Measurements from ENCODE around the gene ALDH2.
"Not testable (repeated sequence)": the region's sequence is repeated elsewhere in the genome, so short reads cannot be mapped to it uniquely, and the experiment has no call there.

Gene ALDH2

DNA sequence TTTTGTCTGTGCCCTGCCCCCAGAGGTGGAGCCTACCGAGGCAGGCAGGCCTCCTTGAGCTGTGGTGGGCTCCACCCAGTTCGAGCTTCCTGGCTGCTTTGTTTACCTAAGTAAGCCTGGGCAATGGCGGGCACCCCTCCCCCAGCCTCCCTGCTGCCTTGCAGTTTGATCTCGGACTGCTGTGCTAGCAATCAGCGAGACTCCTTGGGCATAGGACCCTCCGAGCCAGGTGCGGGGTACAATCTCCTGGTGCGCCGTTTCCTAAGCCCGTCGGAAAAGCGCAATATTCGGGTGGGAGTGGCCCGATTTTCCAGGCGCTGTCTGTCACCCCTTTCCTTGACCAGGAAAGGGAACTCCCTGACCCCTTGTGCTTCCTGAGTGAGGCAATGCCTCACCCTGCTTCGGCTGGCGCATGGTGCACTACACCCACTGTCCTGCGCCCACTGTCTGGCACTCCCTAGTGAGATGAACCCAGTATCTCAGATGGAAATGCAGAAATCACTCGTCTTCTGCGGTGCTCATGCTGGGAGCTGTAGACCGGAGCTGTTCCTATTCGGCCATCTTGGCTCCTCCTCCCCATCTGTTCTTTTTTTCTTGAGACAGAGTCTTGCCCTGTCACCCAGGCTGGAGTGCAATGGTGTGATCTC is 68.1 kb downstream of the ALDH2 start:
- peaks cover 15% of the 10 kb centered on the region for H3K36me3 ChIP-seq (ENCODE audit: insufficient read depth, low read length)
- not testable (repeated sequence) for H3F3A ChIP-seq (ENCODE audit: insufficient read depth, low read length); H2AFZ ChIP-seq (ENCODE audit: low read length); H3K27ac ChIP-seq (ENCODE audit: low read depth, low read length, poor library complexity, severe bottlenecking); H3K9me2 ChIP-seq (ENCODE audit: low read depth, low read length); H4K20me1 ChIP-seq (ENCODE audit: insufficient read depth, low read length); H3K9ac ChIP-seq (ENCODE audit: low read length); H3K4me3 ChIP-seq (ENCODE audit: low read depth, low read length, poor library complexity, severe bottlenecking); H3K79me2 ChIP-seq (ENCODE audit: insufficient read depth, low read length); H3K27me3 ChIP-seq (ENCODE audit: insufficient read depth, low read length); H3K4me1 ChIP-seq (ENCODE audit: insufficient read depth, low read length, severe bottlenecking); H3K4me2 ChIP-seq (ENCODE audit: low read length); H3K9me3 ChIP-seq (ENCODE audit: low read length)

- H3K36me3 ChIP-seq (ENCODE audit: insufficient read depth, low read length) = peaks cover 23% of the 10 kb centered on the region
- not testable (repeated sequence) for H3K9me2 ChIP-seq (ENCODE audit: low read depth, low read length); H4K20me1 ChIP-seq (ENCODE audit: insufficient read depth, low read length); H3K9me3 ChIP-seq (ENCODE audit: low read length); H3K27ac ChIP-seq (ENCODE audit: low read depth, low read length, poor library complexity, severe bottlenecking); H3K4me2 ChIP-seq (ENCODE audit: low read length); H2AFZ ChIP-seq (ENCODE audit: low read length); H3K4me3 ChIP-seq (ENCODE audit: low read depth, low read length, poor library complexity, severe bottlenecking); H3K9ac ChIP-seq (ENCODE audit: low read length); H3F3A ChIP-seq (ENCODE audit: insufficient read depth, low read length); H3K79me2 ChIP-seq (ENCODE audit: insufficient read depth, low read length); H3K27me3 ChIP-seq (ENCODE audit: insufficient read depth, low read length)
- peaks cover 10% of the 10 kb centered on the region for H3K4me1 ChIP-seq (ENCODE audit: insufficient read depth, low read length, severe bottlenecking)
Measured at GRCh38 chr12:111835531-111836181, 68.9 kb downstream of the ALDH2 start.

DNA sequence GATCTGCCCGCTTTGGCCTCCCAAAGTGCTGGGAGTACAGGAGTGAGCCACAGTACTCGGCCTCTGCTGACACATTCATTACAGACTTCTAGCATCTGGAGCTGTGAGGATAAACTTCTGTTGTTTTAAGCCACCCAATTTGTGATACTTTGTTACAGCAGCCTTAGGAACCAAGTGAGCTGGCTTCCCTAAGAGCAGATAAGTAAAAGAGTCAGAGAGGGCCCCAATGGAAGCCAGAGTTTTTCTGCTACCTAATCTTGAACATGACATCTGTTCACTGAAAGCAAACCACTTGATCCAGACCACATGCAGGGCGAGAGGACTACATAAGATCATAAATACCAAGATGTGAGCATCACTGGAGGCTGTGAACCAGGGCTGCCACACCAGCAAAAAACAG is 71.6 kb downstream of the ALDH2 start:
- Histone ChIP-seq H4K20me1 (ENCODE audit: insufficient read depth, low read length) (no peaks in the 10 kb centered on the region), H3K4me2 (ENCODE audit: low read length) (no peak overlapping the region), H3F3A (ENCODE audit: insufficient read depth, low read length) (no peaks in the 10 kb centered on the region; the same call in 1 of the 2 replicates), H3K36me3 (ENCODE audit: insufficient read depth, low read length) (peaks cover 23% of the 10 kb centered on the region), H2AFZ (ENCODE audit: low read length) (no peak overlapping the region), H3K9ac (ENCODE audit: low read length) (no peak overlapping the region), H3K9me3 (ENCODE audit: low read length) (no peaks in the 10 kb centered on the region), H3K27me3 (ENCODE audit: insufficient read depth, low read length) (no peaks in the 10 kb centered on the region), H3K27ac (ENCODE audit: low read depth, low read length, poor library complexity, severe bottlenecking) (no peak overlapping the region), H3K4me1 (ENCODE audit: insufficient read depth, low read length, severe bottlenecking) (peaks cover 21% of the 10 kb centered on the region), H3K9me2 (ENCODE audit: low read depth, low read length) (no peaks in the 10 kb centered on the region), H3K4me3 (ENCODE audit: low read depth, low read length, poor library complexity, severe bottlenecking) (no peak overlapping the region), H3K79me2 (ENCODE audit: insufficient read depth, low read length) (peaks cover 24% of the 10 kb centered on the region)
- TF ChIP-seq EZH2 (IDR thresholded peaks at IDR 0.05; ENCODE audit: borderline replicate concordance, low read length) (no peak), CTCF (IDR thresholded peaks at IDR 0.05; ENCODE audit: low read length) (no peak)

GRCh38 chr12:111840807-111841206 is 74.1 kb downstream of the ALDH2 start:
- Histone ChIP-seq H3K9ac (ENCODE audit: low read length) (peak overlapping the region; percentile 92), H3K9me2 (ENCODE audit: low read depth, low read length) (no peaks in the 10 kb centered on the region), H3K36me3 (ENCODE audit: insufficient read depth, low read length) (peaks cover 30% of the 10 kb centered on the region), H3K4me1 (ENCODE audit: insufficient read depth, low read length, severe bottlenecking) (peaks cover 28% of the 10 kb centered on the region), H3K4me2 (ENCODE audit: low read length) (peak overlapping the region; percentile 88), H2AFZ (ENCODE audit: low read length) (no peak overlapping the region), H4K20me1 (ENCODE audit: insufficient read depth, low read length) (no peaks in the 10 kb centered on the region), H3K9me3 (ENCODE audit: low read length) (no peaks in the 10 kb centered on the region), H3K79me2 (ENCODE audit: insufficient read depth, low read length) (peaks cover 46% of the 10 kb centered on the region), H3K4me3 (ENCODE audit: low read depth, low read length, poor library complexity, severe bottlenecking) (peak overlapping the region; percentile 84), H3F3A (ENCODE audit: insufficient read depth, low read length) (no peaks in the 10 kb centered on the region; the same call in 1 of the 2 replicates), H3K27ac (ENCODE audit: low read depth, low read length, poor library complexity, severe bottlenecking) (no peak overlapping the region), H3K27me3 (ENCODE audit: insufficient read depth, low read length) (no peaks in the 10 kb centered on the region)
- TF ChIP-seq CTCF (IDR thresholded peaks at IDR 0.05; ENCODE audit: low read length) (no peak), EZH2 (IDR thresholded peaks at IDR 0.05; ENCODE audit: borderline replicate concordance, low read length) (no peak)
